Measurements from ENCODE around the gene CEP120.

CEP120 gene

DNA sequence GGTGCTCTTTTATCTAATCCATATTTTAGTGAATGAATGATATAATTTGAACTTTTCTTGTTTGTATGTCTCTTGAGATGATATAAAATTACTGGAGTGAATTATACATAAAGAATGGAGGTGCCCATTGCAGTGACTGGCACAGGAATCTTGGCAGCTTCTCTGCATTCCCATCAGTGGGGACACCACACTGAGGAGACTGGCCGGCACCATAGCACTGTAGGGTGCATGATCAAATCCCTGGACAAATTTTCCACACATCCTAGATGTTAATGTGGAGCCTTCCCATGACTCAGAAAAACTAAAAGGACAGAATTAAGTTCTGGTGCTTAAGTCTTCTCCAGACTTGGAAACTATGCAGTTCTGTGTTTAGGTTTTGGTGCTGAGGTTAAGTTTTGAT is 124.1 kb downstream of the CEP120 start:
- DNase-seq (ENCODE audit: low read depth in 2 of 2) = no peak

- no peak for DNase-seq (ENCODE audit: low read depth in 2 of 2)
Observed at GRCh38 chr5:123298335-123299030, 124.7 kb downstream of the CEP120 start.

- no peak for DNase-seq (ENCODE audit: low read depth in 2 of 2)
Observed at GRCh38 chr5:123297866-123298265, 125.3 kb downstream of the CEP120 start.

DNA sequence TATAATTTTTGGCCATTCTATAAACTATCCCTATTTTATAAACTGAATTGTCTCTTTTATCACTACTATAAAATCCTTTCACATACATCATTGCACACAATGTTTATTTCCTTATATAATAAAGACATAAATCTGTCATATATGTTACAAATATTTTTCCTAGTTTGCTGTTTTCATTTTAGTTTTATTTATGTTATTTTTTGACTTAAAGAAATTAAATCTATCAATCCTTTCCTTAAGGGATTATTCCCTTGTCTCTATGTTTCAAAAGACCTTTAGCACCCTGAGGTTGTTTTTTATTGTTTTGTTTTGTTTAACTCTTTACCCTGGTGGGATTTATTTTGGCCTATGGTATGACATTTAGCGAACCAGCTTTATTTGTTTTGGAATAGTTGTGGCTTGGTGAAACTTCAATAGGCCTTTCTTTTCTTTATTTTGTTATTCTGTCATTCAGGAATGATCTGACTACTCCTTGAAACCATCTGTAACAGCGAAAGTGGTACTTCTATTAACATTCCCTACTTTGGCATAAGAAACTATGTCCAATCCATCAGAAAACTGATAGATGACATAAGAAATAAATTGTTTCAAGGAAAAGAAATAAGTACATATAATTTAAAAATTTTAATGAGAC is 125.9 kb downstream of the CEP120 start:
- DNase-seq (ENCODE audit: low read depth in 2 of 2) = no peak
